HepG2 (cell line): ENCODE results near the gene SLC44A4. TPM values are rescaled to one million over a fixed set of nuclear protein-coding genes. Genes with fewer than 3 reads are reported as not detected.
A peak's percentile ranks its signal among the peaks of the same experiment; 100 is the strongest.

ENCODE experiments used
- FOSL2 ChIP-seq: sonication (generic); formaldehyde crosslinking; IDR thresholded peaks from 2 replicates; pipeline ENCODE4 v1.4.0; 2020; ENCODE audit warnings: missing genetic modification reagents
- GATAD1 ChIP-seq: IDR thresholded peaks from 2 replicates; pipeline ENCODE4 v1.6.1; 2016; ENCODE audit warnings: missing genetic modification reagents, missing compliant biosample characterization
- KAT7 ChIP-seq: IDR thresholded peaks from 2 replicates; pipeline ENCODE4 v1.6.1; 2018; ENCODE audit warnings: borderline replicate concordance, missing compliant biosample characterization
- NFYB ChIP-seq: sonication (generic); formaldehyde crosslinking; IDR thresholded peaks from 2 replicates; pipeline ENCODE4 v1.4.0; 2020; ENCODE audit warnings: missing genetic modification reagents
- REL ChIP-seq: sonication (generic); formaldehyde crosslinking; conservative IDR thresholded peaks from 2 replicates; pipeline ENCODE4 v1.8.0; 2022; ENCODE audit warnings: mild to moderate bottlenecking, missing genetic modification reagents, moderate library complexity
- ZNF10 ChIP-seq: sonication (generic); formaldehyde crosslinking; IDR thresholded peaks from 2 replicates; pipeline ENCODE4 v1.4.0; 2020; ENCODE audit warnings: mild to moderate bottlenecking, low read depth, missing genetic modification reagents, borderline replicate concordance
- ZNF34 ChIP-seq: sonication (generic); formaldehyde crosslinking; IDR thresholded peaks from 2 replicates; pipeline ENCODE4 v1.4.0; 2020; ENCODE audit warnings: mild to moderate bottlenecking, missing genetic modification reagents, borderline replicate concordance
- ZNF792 ChIP-seq: IDR thresholded peaks from 2 replicates; pipeline ENCODE4 v1.6.1; 2016
- polyA plus RNA-seq, 8 experiments: library from polyadenylated mRNA; depleted of rRNA in 3 of 8; stranded (reverse) in 7 of 8; unstranded in 1 of 8; fragments of >200 nt; fragmentation: Illumina TruSeq in 4 of 8; extraction: Trizol in 4 of 8; gene quantifications; 2 replicates each; pipeline versions ENCODE4 v1.2.1 to v1.2.3, GENCODE V29; 2011 to 2016; ENCODE audit warnings: low read depth in 4 of 8, missing spikeins in 1 of 8, mixed read lengths in 1 of 8; ENCODE audit not compliant: insufficient read depth in 1 of 8
- total RNA-seq, 5 experiments: library from RNA; depleted of rRNA; stranded (reverse); fragments of >200 nt; fragmentation: Illumina TruSeq; extraction: Trizol; gene quantifications; 2 replicates each; pipeline ENCODE4 v1.2.3, GENCODE V29; 2016; ENCODE audit warnings: low read depth in 1 of 5
- TF ChIP-seq, protein P1 (sequence below): sonication (generic); formaldehyde crosslinking; IDR thresholded peaks from one replicate; pipeline ENCODE4 v1.5.1; 2020; ENCODE audit warnings: mild to moderate bottlenecking, missing genetic modification reagents; ENCODE audit errors: not compliant biosample characterization
- TF ChIP-seq, protein P2 (sequence below), 2 experiments: sonication (generic) in 1 of 2; formaldehyde crosslinking in 1 of 2; IDR thresholded peaks; 2 replicates each; pipeline versions ENCODE4 v1.6.1 to v1.9.0; 2014 to 2022; ENCODE audit warnings: antibody characterized with exemption in 1 of 2, borderline replicate concordance in 1 of 2, inconsistent platforms in 1 of 2, low read depth in 1 of 2, missing genetic modification reagents in 1 of 2
- TF ChIP-seq, protein P3 (sequence below): sonication (generic); formaldehyde crosslinking; IDR thresholded peaks from 2 replicates; pipeline ENCODE4 v1.5.0; 2020; ENCODE audit warnings: mild to moderate bottlenecking, missing genetic modification reagents

SLC44A4 gene
- total and polyA plus RNA-seq, 2 of the 13 experiments (the other 11 are each of a cell fraction or from before 2014, with no cell fraction given), result 3.5 to 5.9 TPM

DNA sequence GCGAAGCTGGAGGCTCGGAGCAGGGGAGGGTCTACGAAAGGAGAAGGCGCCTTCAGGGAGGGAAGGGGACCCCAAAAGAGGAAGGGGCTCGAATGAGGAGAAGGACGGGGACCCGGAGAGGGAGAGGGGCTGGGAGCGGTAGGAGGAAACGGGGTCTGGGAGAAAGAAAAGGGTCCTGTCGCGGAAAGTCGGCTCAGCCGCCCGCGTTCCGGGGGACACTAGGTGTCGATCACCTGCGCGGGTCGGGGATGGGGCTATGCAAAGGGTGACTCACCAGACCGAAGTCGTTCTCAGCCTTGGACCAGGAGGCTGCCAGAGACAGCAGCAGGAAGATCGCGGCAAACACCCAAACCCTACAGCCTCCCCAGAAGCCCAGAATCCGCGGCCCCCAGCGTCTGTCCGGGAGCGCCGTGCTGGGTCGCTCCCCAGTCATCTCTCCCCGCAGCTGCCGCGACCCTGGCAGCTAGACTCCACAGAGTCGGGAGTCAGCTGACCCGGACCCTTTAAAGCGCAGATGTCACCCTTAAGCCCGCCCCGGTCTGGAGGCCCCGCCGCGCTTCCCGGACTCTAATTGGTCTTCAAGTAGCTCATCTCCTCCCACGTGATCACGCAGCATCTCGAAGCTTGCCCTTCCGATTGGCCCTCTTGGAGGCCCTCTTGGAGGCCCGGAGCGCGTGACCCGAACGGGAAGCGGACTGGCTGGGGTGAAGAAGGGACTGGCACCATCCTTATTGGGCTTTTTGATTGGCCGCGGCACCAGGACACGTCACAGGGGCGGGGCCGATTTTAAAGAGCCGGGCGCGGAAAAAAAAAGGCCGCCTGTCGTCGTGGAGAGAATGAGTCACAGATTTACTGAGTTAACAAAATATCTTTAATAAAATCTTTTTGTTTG, 16.2 kb downstream of the SLC44A4 start, which contains the start of gene NEU1 (continued):
- TF ChIP-seq, protein P1, sequence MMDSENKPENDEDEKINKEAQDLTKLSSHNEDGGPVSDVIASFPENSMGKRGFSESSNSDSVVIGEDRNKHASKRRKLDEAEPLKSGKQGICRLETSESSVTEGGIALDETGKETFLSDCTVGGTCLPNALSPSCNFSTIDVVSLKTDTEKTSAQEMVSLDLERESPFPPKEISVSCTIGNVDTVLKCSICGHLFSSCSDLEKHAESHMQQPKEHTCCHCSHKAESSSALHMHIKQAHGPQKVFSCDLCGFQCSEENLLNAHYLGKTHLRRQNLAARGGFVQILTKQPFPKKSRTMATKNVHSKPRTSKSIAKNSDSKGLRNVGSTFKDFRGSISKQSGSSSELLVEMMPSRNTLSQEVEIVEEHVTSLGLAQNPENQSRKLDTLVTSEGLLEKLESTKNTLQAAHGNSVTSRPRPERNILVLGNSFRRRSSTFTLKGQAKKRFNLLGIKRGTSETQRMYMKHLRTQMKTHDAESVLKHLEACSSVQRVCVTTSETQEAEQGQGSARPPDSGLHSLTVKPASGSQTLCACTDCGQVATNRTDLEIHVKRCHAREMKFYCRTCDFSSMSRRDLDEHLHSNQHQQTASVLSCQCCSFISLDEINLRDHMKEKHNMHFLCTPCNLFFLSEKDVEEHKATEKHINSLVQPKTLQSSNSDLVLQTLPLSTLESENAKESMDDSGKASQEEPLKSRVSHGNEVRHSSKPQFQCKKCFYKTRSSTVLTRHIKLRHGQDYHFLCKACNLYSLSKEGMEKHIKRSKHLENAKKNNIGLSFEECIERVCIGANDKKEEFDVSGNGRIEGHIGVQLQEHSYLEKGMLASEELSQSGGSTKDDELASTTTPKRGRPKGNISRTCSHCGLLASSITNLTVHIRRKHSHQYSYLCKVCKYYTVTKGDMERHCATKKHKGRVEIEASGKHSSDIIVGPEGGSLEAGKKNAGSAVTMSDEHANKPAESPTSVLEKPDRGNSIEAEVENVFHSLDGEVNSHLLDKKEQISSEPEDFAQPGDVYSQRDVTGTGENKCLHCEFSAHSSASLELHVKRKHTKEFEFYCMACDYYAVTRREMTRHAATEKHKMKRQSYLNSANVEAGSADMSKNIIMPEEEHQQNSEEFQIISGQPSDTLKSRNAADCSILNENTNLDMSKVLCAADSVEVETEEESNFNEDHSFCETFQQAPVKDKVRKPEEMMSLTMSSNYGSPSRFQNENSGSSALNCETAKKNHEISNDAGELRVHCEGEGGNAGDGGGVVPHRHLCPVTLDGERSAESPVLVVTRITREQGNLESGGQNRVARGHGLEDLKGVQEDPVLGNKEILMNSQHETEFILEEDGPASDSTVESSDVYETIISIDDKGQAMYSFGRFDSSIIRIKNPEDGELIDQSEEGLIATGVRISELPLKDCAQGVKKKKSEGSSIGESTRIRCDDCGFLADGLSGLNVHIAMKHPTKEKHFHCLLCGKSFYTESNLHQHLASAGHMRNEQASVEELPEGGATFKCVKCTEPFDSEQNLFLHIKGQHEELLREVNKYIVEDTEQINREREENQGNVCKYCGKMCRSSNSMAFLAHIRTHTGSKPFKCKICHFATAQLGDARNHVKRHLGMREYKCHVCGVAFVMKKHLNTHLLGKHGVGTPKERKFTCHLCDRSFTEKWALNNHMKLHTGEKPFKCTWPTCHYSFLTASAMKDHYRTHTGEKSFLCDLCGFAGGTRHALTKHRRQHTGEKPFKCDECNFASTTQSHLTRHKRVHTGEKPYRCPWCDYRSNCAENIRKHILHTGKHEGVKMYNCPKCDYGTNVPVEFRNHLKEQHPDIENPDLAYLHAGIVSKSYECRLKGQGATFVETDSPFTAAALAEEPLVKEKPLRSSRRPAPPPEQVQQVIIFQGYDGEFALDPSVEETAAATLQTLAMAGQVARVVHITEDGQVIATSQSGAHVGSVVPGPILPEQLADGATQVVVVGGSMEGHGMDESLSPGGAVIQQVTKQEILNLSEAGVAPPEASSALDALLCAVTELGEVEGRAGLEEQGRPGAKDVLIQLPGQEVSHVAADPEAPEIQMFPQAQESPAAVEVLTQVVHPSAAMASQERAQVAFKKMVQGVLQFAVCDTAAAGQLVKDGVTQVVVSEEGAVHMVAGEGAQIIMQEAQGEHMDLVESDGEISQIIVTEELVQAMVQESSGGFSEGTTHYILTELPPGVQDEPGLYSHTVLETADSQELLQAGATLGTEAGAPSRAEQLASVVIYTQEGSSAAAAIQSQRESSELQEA (CRISPR knock-in tag), result peak; percentile 37
- TF ChIP-seq REL (no peak), GATAD1 (peak; percentile 88), KAT7 (peak; percentile 92; the same call in 1 of the 2 replicates), FOSL2 (CRISPR knock-in tag) (peak; percentile 82), NFYB (peak; percentile 97), ZNF34 (CRISPR knock-in tag) (no peak), ZNF792 (CRISPR knock-in tag) (peak; percentile 67), ZNF10 (CRISPR knock-in tag) (no peak)
- TF ChIP-seq, protein P2, sequence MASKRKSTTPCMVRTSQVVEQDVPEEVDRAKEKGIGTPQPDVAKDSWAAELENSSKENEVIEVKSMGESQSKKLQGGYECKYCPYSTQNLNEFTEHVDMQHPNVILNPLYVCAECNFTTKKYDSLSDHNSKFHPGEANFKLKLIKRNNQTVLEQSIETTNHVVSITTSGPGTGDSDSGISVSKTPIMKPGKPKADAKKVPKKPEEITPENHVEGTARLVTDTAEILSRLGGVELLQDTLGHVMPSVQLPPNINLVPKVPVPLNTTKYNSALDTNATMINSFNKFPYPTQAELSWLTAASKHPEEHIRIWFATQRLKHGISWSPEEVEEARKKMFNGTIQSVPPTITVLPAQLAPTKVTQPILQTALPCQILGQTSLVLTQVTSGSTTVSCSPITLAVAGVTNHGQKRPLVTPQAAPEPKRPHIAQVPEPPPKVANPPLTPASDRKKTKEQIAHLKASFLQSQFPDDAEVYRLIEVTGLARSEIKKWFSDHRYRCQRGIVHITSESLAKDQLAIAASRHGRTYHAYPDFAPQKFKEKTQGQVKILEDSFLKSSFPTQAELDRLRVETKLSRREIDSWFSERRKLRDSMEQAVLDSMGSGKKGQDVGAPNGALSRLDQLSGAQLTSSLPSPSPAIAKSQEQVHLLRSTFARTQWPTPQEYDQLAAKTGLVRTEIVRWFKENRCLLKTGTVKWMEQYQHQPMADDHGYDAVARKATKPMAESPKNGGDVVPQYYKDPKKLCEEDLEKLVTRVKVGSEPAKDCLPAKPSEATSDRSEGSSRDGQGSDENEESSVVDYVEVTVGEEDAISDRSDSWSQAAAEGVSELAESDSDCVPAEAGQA (IDR thresholded peaks at IDR 0.05; ENCODE audit: low read depth), result 0 out of 2 replicates have a peak, but pooled peaks have one; percentile 16
- TF ChIP-seq, protein P2 (CRISPR knock-in tag; IDR thresholded peaks at IDR 0.05; ENCODE audit: borderline replicate concordance), result peak; percentile 63; the same call in 1 of the 2 replicates
- TF ChIP-seq, protein P3, sequence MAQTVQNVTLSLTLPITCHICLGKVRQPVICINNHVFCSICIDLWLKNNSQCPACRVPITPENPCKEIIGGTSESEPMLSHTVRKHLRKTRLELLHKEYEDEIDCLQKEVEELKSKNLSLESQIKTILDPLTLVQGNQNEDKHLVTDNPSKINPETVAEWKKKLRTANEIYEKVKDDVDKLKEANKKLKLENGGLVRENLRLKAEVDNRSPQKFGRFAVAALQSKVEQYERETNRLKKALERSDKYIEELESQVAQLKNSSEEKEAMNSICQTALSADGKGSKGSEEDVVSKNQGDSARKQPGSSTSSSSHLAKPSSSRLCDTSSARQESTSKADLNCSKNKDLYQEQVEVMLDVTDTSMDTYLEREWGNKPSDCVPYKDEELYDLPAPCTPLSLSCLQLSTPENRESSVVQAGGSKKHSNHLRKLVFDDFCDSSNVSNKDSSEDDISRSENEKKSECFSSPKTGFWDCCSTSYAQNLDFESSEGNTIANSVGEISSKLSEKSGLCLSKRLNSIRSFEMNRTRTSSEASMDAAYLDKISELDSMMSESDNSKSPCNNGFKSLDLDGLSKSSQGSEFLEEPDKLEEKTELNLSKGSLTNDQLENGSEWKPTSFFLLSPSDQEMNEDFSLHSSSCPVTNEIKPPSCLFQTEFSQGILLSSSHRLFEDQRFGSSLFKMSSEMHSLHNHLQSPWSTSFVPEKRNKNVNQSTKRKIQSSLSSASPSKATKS (CRISPR knock-in tag), result no peak
